NCI-H460 (cell line): ENCODE data around the gene HOXC6. TPM values are rescaled to one million over a fixed set of nuclear protein-coding genes. Genes with fewer than 3 reads are reported as not detected.

Source experiments
- DNase-seq: peaks from one replicate; pipeline ENCODE4 v3.0.0-alpha.2; 2016; ENCODE audit warnings: low read depth; ENCODE audit errors: extremely low read depth
- polyA plus RNA-seq: library from polyadenylated mRNA; depleted of rRNA; stranded (reverse); fragments of >200 nt; gene quantifications from 2 replicates; pipeline ENCODE4 v1.2.3, GENCODE V29; 2014; cell fraction: nucleus; rRNA removed
- total RNA-seq: library from RNA; depleted of rRNA; stranded (reverse); fragments of >200 nt; shearing (Covaris generic); gene quantifications from 2 replicates; pipeline ENCODE4 v1.2.3, GENCODE V29; 2014; rRNA removed

HOXC6 gene
- total RNA-seq, result 0.89 and 1.4 TPM in 2 replicates
- polyA plus RNA-seq, result 0.23 and 0.75 TPM in 2 replicates

DNA sequence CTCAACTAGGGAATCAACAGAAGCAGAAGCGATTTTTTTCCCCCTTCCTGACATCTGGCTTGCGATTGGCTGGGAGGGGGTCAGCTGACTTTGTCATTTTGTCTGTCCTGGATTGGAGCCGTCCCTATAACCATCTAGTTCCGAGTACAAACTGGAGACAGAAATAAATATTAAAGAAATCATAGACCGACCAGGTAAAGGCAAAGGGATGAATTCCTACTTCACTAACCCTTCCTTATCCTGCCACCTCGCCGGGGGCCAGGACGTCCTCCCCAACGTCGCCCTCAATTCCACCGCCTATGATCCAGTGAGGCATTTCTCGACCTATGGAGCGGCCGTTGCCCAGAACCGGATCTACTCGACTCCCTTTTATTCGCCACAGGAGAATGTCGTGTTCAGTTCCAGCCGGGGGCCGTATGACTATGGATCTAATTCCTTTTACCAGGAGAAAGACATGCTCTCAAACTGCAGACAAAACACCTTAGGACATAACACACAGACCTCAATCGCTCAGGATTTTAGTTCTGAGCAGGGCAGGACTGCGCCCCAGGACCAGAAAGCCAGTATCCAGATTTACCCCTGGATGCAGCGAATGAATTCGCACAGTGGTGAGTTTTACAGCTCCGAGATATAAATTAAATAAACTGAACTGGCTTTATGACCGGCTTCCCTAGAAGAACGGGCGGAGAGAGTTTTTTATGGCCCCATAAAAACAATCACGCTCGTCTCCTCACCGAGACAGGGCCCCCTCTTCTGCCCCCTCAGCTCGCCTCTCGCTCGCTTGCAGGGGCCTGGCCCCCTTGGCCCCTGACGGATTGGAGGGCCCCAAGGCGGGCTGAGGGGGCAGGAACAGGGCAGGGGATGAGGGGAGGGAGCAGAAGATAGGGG is at the start of gene HOXC6:
TSS of gene HOXC6 (plus strand) at position 127 of the 888 bp plus-strand sequence. CDS start at position 209, 82 bp downstream.
- DNase-seq, result no peak

- DNase-seq, result no peak
Observed at GRCh38 chr12:53978477-53979356, 49.5 kb upstream of the HOXC6 start.

DNA sequence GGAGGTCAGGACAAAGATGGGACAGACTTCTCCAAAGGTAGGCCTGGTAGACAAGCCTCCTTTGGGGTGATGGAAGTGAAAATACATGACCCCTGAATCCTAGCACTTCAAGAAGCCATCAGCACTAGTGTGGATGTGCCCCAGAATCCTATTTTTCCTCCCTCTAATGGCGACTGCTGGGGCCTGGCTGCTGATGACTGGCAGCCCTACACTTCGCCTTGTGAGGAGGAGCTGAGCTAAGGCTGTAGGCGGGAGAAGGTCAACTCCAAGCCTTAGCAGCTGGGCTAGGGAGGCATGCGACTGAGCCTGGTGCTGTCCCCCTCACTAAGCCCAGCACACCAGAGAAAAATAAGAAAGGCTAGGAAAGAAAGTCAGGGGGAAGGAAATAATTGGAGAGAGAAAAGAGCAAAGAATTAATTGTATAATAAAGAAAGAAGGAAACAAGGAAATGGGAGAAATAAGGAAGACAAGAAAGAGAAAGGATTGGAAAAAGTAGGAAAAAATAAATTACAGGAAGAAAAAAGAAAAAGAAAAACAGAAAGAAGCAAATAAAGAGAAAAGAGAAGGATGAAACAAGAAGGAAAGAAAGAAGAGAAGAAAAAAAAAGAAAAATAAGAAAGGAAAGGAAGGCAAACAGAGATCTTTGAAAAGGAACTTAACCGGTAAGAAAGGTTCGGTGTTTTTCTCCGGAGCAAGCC is 48.0 kb upstream of the HOXC6 start:
- DNase-seq, result no peak

GRCh38 chr12:53980802-53981496 is 47.3 kb upstream of the HOXC6 start:
- no peak for DNase-seq

DNA sequence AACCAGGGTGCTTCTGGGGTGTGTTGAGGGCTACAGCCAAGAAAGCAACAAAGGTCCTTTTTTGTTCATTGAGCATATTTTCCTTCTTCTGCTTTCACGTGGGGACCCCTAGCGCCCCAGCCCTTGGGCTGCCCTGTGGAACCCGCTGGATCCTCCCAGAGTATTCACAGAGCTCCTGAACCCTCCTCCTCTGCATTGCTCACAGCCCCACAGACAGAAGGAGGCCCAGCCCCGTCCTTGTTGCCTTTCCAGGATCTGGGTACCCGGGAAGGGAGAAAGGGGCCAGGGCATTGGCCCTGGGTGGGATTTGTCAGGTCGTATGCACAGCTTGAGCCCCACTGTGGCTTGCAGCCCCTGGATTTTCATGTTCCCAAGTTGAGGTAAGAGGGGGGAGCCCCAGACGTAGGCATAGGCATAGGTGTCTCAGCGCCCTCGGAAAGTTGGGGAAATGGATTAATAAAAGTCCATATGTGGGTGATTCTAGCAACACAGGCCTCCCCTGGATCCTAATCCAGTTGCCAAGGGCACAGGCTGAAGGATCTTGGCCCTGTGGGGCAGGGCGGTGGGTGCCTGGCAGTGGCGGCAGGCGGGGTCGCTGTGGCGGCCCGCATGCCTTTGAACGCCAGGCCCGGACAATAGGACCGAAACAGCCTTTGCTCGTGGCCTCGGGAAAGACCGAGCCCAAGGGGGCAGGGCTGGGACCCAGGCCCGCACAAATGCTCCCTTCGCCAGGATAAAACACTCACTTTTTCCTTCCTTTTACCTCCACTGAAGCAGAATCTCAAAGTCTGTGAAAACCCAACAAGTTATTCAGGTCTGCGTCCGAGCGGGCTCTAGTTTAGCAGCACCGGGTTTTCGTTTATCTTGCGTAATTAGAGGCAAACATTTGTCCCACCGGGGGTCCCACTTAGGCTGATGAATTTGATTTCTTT is 46.3 kb upstream of the HOXC6 start:
- DNase-seq, result no peak

- DNase-seq, result no peak
Observed at GRCh38 chr12:53982648-53983567, 45.3 kb upstream of the HOXC6 start.

- no peak for DNase-seq
Observed at GRCh38 chr12:53983568-53983949, 44.7 kb upstream of the HOXC6 start.

DNA sequence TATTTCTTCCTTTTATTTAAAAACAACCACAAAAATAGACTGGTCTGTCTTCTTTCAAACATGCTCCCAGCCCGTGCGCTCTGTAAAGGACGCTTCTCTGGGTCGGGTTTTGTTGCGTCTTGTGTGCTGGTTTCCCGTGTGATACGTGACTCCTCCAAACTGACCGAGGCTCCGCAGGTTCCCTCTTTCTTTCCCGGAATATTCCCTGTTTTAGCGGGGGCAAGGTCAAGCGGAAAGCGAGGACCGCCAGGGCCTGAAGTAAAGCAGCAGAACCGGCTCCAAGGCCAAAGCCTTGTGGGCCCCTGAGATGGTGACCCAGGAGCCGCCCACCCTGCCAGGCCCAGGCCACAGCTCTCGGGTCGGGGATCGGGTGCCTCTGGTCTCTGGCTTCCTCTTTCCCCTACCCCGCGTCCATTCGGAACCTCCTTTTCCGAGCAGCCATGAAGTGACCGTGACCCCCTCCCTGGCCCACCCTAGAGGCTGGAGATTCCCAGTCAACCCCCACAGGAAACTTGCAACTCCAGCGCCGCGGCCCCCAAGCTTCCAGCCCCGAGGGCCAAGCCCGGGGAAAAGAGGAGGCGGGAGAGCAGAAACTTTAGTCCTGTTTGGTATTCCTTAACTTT is 44.2 kb upstream of the HOXC6 start:
- no peak for DNase-seq

DNA sequence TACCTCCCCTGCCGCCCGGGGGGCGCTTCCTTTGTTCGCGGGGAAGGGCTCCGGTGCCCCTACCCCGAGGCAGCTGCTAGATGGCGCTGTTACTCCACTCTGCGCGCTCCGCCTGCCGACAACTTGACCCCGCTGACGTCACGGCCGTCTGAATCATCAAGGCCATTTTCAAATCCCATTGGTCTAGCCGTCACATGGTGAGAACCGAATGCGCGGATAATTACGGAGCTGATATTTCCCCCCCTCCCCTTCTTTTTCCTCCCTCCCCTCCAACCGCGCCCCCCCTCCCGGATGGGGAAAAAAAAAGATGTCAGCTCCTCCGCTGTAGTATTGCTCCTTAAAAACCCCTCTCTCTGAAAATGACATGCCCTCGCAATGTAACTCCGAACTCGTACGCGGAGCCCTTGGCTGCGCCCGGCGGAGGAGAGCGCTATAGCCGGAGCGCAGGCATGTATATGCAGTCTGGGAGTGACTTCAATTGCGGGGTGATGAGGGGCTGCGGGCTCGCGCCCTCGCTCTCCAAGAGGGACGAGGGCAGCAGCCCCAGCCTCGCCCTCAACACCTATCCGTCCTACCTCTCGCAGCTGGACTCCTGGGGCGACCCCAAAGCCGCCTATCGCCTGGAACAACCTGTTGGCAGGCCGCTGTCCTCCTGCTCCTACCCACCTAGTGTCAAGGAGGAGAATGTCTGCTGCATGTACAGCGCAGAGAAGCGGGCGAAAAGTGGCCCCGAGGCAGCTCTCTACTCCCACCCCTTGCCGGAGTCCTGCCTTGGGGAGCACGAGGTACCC is 43.1 kb upstream of the HOXC6 start, which contains the start of gene HOXC10:
TSS of gene HOXC10 (plus strand) at position 246 of the 791 bp plus-strand sequence. CDS start at position 360, 114 bp downstream.
- peak; percentile 96 for DNase-seq

DNA sequence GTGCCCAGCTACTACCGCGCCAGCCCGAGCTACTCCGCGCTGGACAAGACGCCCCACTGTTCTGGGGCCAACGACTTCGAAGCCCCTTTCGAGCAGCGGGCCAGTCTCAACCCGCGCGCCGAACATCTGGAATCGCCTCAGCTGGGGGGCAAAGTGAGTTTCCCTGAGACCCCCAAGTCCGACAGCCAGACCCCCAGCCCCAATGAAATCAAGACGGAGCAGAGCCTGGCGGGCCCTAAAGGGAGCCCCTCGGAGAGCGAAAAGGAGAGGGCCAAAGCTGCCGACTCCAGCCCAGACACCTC is 42.6 kb upstream of the HOXC6 start:
- no peak for DNase-seq

- DNase-seq, result no peak
Observed at GRCh38 chr12:53985994-53986685, 42.1 kb upstream of the HOXC6 start.

DNA sequence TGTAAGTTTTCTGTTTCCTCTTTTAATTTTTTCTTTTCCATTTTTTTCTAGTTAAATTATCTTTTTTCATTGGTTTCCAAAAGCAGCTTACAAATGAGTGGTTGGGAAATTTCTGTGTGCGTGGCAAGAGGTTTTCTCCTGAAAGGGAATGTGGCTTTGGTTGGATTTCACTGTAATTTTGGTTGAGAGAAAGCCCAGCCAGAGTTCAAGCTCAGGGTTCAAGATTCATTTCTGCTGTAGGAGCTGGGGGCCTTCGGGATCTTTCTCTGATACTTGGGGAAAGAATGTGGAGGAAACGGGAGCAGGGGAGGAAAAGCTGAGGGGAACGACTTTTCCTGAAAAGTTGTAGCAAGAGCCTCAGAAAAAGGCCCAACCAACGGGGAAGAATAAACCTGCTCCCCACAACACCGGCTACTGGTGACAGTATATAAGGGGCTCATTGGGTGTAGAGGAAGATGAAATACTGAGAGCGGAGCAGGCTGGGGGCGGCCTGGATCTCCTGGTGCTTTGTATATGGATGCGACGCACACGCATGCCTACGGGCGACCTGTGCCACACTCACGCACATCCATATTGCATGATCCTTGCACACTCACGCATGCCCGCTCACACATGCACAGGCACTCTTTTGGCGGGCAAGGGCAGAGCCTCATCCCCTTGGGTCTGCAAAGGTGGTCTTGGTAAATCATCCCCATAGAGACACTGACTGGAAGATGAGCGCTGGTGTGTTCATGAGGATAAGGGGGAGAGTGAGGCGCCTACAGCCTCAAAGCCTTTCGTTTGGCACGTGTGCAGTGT is 41.4 kb upstream of the HOXC6 start:
- no peak for DNase-seq

- no peak for DNase-seq
Observed at GRCh38 chr12:53987787-53988230, 40.4 kb upstream of the HOXC6 start.

DNA sequence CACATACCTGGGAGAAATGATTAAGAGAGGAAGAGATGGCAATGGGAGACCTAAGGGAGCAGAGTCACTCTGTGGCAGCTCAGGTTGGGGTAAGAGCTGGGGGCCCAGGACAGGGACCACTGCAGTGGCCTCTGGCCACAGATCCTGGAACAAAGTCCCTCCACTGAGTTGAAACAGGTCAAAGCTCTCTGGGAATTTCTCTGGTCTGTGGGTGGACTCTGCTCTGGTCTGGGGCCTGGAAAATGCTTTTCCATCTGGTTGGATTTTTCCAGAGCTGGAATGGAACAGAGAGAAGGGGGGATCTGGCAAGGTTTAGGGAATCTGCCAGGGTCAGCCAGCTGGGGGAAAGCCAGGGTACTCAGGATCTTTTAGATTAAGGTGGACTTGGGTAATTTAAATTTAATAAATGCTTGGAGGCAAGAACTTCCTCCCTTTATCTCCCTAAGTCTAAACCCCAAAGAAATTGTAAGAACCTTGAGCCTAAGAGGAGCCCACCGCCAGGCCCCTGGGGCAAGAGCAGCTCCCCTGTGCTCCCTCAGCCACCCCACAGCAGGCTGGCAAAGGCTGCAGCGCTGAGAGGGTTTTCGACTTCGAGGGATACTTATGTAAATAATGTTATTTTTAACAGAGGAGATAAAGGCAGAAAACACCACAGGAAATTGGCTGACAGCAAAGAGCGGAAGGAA is 39.6 kb upstream of the HOXC6 start:
- no peak for DNase-seq
